CD4-positive, alpha-beta T cell treated with Interleukin-6 for 4 hours (primary cell): Measurements from ENCODE around the gene C3orf38.
"Not testable (repeated sequence)": the region's sequence is repeated elsewhere in the genome, so short reads cannot be mapped to it uniquely, and the experiment has no call there.

Experiments
- DNase-seq: peaks from one replicate; pipeline ENCODE4 v3.0.0-alpha.2; 2020; ENCODE audit warnings: mixed read lengths

C3orf38 gene

GRCh38 chr3:88166419-88166971 is 16.7 kb downstream of the C3orf38 start:
- DNase-seq = no peak

DNA sequence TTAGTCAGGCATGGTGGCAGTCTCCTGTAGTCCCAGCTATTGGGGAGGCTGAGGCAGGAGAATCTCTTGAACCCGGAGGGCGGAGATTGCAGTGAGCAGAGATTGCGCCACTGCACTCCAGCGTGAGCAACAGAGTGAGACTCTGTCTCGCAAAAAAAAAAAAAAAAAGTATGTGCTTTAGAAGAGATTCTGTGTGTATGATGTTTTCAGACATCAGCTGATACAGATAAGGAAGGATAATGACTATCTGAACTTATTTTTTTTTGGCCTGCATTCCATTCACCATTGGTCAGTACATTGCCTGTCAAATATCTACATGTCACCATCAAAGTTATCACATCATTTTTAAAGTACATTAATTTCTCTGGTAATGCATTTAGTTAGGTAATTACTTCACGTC is 17.4 kb downstream of the C3orf38 start:
- no peak for DNase-seq

- DNase-seq = no peak
Measured at GRCh38 chr3:88167704-88168103, 17.9 kb downstream of the C3orf38 start.

DNA sequence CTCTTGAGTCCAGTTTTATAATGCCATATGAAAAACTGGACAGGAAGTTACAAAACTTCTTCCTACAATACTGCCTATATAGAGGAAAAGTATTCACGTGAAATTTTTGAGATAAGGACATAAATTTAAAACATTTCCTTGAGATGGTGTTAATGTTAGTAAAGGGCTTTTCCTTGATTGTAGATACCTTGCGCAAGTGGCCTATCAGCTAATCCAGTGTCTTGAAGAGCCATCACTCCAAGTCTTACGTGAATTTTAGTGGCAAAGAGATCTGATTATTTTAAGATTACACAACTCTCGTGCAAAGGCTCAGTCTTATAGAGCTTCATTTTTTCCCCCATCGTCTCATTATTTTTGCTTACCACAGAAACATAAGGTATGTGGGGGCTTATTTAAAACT is 18.4 kb downstream of the C3orf38 start:
- no peak for DNase-seq

DNA sequence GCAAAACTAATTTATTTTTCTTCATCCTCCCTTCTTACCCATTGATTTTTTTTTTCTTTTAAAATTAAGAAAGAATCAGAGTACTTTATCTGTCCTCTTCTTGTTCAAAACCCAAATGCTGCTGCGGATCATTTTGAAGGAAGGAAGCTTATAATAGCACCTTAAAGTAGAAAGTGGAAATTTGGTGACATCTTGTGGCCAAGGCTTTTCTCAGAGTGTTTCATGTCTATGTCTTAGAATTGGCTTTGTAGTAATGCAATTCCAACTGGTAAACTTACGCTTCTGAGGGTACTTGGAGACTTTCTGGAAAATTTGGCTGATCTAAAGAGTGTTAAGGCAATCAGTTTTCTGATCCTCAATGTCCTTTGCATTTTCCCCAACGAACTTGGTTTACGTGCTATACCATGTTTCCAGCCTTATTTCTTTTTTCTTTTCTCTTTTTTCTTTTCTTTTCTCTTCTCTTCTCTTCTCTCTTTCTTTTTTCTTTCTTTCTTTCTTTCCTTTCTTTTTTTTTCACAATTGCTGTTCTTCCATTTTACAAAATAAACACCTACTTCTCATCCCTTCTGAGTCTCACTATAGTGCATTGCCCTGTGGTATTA is 30.7 kb downstream of the C3orf38 start:
- DNase-seq = peak; percentile 36

DNA sequence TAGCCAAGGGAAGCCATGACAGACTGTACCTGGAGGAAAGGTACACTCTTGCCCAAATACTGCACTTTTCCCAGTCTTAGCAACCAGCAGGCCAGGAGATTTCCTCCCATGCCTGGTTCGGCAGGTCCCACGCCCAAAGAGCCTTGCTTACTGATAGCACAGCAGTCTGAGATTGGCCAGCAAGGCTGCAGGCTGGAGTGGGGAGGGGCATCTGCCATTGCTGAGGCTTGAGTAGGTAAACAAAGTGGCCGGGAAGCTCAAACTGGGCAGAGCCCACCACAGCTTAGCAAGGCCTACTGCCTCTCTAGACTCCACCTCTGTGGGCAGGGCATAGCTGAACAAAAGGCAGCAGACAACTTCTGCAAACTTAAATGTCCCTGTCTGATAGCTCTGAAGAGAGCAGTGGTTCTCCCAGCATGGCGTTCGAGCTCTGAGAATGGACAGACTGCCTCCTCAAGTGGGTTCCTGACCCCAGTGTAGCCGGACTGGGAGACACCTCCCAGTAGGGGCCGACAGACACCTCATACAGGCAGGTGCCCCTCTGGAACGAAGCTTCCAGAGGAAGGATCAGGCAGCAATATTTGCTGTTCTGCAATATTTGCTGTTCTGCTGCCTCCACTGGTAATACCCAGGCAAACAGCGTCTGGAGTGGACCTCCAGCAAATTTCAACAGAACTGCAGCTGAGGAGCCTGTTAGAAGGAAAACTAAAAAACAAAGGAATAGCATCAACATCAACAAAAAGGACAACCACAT is 32.6 kb downstream of the C3orf38 start:
- DNase-seq = not testable (repeated sequence)

DNA sequence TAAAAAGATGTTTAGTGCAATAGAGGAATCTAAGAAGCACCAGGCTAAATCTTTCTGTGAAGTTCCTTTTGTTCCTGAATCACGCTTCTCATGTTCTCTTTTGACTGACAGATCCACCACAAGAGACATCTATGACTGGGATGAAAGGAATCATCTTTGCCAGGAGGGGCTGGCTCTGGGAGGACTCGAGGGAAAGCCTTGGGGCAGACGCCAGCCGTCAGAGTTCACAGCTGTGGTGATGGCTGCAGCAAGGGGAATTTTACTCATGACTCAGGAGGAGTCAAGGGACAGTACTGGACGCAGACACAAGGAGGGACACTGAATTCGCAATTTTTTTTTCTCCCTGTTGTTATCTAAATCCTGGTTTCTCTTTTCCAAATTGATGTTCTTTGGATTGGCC is 38.7 kb downstream of the C3orf38 start:
- DNase-seq = no peak

- DNase-seq = no peak
Measured at GRCh38 chr3:88189361-88189810, 39.6 kb downstream of the C3orf38 start.

GRCh38 chr3:88191872-88192409 is 42.2 kb downstream of the C3orf38 start:
- no peak for DNase-seq

DNA sequence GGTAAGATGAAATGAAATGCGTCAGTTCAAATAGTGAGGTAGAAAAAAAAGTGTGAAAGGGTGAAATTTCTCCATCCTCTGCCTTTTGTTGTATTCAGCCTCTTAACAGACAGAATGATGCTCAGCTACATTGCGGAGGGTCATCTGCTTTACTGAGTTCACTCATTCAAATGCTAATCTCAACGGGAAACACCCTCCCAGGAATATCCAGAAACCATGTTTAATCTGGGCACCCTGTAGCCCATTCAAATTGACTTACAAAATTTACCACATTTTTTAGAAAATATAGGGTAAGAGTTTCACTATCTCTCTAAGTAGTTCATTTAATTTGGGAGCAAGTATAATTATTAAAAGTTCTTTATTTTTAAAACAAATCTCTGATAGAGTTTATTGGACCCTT is 42.9 kb downstream of the C3orf38 start:
- DNase-seq = no peak

DNA sequence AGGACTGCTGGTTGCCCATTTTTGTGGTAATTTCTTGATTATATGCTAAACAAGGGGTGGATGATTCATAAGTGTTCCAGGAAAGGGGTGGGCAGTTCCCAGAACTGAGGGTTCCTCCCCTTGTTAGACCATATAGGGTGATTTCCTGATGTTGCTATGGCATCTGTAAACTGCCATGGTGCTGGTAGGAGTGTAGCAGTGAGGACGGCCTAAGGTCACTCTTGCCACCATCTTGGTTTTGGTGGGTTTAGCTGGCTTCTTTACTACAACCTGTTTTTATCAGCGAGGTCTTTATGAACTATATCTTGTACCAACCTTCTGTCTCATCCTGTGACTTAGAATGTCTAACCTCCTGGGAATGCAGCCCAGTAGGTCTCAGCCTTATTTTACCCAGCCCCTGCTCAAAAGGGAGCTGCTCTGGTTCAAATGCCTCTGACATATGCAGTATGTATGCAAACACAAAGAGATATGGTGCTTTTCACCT is 46.2 kb downstream of the C3orf38 start:
- no peak for DNase-seq

DNA sequence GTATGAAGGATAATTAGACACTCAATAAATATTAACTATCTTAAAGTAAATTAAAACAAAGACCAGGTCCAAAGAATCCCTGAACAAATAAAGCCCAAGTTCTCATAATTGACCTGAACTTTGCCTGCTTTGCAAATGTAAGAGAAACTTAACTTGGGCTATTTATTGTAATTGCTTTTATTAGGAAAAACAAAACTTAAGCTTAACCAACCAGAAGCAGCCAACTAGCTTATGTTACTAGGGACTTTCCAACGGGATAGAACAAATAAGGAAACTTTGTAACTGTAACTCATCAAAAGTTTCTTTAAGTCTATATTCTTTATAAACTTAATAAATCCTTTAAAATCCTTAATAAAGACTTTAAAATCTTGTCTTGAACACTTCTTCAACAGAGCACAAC is 48.4 kb downstream of the C3orf38 start:
- DNase-seq = no peak

GRCh38 chr3:88203642-88204055 is 53.9 kb downstream of the C3orf38 start:
- peak; percentile 44 for DNase-seq
